ENCODE results near the gene PAX5.

The PAX5 gene

GRCh38 chr9:36985769-36986467 is 48.1 kb downstream of the PAX5 start:
- DNase-seq = no peak

- DNase-seq = no peak
These were observed 48.9 kb downstream of the PAX5 start for GRCh38 chr9:36985061-36985768.

GRCh38 chr9:36980148-36980974 is 53.7 kb downstream of the PAX5 start:
- no peak for DNase-seq

GRCh38 chr9:36976371-36977030 is 57.6 kb downstream of the PAX5 start:
- DNase-seq = no peak

- DNase-seq = no peak
These were observed 59.3 kb downstream of the PAX5 start for GRCh38 chr9:36974731-36975130.

- no peak for DNase-seq
These were observed 62.1 kb downstream of the PAX5 start for GRCh38 chr9:36971935-36972488.

- no peak for DNase-seq
These were observed 63.8 kb downstream of the PAX5 start for GRCh38 chr9:36970007-36970888.

GRCh38 chr9:36969216-36969771 is 64.8 kb downstream of the PAX5 start:
- DNase-seq = no peak

GRCh38 chr9:36968574-36969215 is 65.4 kb downstream of the PAX5 start:
- DNase-seq = no peak

- no peak for DNase-seq
These were observed 66.1 kb downstream of the PAX5 start for GRCh38 chr9:36967997-36968396.

GRCh38 chr9:36966371-36967097 is 67.5 kb downstream of the PAX5 start:
- no peak for DNase-seq

GRCh38 chr9:36964791-36965190 is 69.3 kb downstream of the PAX5 start:
- no peak for DNase-seq

- DNase-seq = no peak
These were observed 70.7 kb downstream of the PAX5 start for GRCh38 chr9:36963346-36963745.

- DNase-seq = no peak
These were observed 71.4 kb downstream of the PAX5 start for GRCh38 chr9:36962691-36963090.

- no peak for DNase-seq
These were observed 72.3 kb downstream of the PAX5 start for GRCh38 chr9:36961561-36962325.

GRCh38 chr9:36961051-36961450 is 73.0 kb downstream of the PAX5 start:
- DNase-seq = no peak

- DNase-seq = no peak
These were observed 73.5 kb downstream of the PAX5 start for GRCh38 chr9:36960575-36960955.

GRCh38 chr9:36959681-36960574 is 74.1 kb downstream of the PAX5 start:
- DNase-seq = no peak
